GM19372 (cell line): ENCODE data around the gene HLX.

ENCODE experiments used
- ATAC-seq: cut with Tn5 transposase; IDR thresholded peaks from one replicate; pipeline ENCODE4 v1.9.1; 2021; ENCODE audit warnings: mild to moderate bottlenecking, low read depth, moderate library complexity; ENCODE audit not compliant: unreplicated experiment

Gene HLX

DNA sequence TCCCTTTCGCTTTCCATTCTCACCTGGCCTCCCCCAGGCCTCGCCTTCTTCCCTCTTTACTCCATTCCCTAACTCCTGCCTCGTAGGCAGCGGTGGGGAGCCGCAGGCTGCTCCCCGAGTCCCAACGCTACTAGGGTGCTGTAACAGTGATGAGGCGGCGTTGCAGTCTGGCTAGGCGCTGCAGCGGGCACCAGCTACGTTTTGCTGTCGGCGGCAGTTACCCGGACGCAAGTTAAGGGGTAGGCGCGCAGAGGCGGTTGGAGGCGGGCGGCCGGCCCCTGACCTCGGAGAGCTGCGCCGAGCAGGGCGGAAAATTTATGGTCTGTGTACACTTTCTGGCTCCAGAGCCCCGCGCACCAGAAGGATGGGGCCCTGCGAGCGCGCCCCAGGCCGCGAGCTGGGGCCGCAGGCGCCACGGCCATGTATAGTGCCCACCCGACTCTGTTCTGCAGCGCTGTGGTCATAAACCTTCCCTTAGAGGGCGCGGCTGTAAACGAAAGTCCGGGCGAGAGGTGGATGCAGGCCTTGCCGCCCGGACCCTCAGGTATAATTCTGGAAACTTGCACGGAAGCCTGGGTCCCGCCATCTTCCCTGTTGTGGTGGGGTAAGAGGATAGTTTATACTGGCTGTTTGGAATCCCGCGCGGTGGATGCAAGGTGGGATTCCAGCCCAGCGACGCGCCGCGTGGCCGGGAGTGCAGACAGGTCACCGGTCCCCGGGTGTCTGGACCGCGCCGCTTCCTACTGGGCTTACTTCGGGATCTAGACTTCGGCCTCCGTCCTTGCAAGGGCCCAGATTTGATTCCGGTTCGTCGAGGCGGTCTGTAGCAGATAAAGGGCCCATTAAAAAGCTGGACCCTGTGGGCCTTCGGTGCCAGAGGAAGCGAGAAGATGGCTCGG is 15.0 kb downstream of the HLX start:
- ATAC-seq = no peak

DNA sequence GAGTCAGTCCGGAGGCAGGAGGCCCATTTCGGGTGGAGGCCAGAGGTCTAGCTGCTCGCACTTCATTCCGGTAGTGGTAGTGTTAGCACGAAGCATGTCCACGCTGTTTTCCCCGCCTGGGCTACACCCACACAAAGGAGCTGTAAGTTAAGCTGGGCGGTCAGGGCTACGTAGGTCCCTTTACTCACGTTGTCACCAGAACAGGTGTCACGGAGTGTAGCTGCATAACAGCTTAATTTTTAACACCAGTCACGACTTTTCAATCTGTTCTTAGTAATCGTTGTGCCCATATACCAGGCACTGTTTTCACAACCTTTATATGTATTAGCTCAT is 15.6 kb downstream of the HLX start:
- no peak for ATAC-seq

DNA sequence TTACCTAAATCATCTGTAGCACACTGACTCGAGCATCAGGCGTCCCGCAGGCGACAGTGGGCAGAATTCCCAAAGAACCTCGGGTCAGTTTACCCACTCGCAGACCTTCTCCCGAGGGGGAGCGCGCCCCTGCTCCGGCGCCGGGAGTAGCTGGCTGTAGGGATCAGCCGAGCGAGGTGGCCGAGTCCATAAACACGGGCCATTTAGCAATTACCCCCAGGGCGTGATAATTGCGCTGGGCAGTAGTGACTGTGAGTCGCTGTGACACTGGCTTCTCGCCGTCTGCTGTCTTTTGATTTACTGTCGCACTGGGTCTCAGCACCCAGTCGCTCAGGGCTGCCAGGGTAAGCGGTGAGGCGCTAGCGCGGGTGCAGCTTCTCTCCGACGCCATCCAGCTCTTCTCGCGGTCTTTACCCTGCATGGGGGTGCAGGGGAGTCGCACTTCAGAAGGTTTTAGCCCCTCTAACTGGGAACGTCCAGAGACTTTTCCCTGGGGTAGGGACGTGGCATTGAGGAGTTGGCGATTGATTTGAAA is 16.2 kb downstream of the HLX start:
- no peak for ATAC-seq

DNA sequence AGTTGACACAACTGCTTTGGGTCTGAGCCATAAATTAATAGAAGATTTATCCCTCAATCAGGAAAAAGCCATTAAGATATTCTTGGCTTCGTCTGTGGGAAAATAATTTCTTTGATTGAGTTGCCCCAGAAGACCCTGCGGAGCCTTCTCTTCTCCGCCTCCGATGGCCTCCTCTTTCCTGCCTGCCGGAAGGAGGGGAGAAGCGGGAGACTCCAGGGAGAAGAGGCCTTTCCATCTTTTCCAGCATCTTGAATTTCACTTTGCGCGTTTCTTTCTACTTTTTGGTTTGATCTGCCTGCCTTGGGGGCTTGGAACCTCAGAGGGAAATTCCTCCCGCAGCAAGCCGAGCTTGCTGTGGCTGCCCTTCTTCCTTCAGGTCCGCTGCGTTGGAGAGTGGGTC is 16.8 kb downstream of the HLX start:
- no peak for ATAC-seq

DNA sequence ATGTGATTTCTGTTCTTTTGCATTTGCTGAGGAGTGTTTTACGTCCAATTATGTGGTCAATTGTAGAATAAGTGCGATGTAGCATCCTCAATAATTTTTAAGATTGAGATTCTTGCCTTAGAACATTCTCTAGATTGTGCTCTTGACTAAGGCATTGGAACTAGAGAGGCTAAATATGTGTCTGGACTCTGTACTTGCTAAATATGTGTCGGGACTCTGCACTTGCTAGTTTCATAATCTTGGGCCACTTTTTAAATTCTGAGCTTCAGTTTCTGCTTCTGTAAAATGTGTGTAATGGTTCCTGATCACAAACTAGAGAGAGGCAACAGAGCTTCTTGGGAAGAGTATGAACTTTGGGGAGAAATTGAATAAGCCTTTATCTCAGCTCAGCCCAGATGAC is 21.6 kb downstream of the HLX start:
- ATAC-seq = no peak

DNA sequence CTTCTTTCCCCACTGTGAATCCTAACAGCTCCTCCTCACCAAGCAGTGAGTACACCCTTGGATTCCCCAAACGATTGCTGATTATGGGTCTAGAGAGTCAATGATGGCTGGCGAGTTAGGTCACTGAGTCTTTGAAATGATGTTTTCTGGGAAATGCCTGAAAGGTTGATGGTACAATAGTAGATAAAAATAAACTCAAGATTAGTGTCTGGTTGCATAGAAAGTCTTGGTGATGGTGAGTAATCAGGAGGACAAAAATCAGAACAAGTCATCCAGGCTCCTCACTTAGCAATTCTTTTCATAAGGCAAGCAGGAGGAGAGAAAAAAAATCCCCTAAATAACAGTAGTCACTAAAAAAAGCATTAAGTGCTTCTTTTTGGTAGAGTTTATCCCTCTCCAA is 22.6 kb downstream of the HLX start:
- no peak for ATAC-seq

DNA sequence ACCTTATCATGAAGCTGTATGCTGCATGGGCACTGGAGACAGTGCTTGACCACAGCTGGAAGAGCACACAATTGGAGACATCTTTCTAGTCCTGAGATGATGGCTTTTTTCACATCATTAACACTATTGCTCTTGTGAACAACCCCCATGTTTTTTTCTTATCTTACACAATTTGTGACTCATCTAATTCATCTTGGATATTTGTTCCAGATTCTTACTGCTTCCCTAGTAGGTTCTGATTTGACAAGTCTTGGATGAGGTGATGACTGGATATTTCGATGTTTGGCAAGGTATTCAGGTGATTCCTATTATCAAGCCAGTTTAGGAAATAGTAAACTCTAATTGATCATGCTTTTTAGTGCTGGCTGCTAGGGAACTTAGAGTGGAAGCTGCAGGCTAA is 23.7 kb downstream of the HLX start:
- no peak for ATAC-seq

DNA sequence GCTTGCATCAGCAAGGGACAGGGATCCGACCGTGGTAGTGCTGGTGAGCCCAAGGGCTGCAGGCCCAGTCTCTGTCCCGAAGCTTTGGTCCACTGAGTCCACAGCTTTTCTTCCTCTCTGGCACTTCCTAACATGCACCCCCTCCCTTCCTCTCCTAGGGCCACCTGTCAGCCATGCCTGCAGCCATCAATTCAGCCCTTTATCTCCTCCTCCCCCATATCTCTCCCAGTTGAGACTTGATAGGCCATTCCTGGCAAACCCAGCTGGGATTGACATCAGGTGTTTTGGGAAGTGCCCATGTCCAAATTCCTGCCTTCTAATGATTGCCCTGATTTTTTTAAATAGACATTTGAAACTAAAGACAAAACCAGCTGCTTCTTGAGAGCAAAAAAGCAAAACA is 25.6 kb downstream of the HLX start:
- no peak for ATAC-seq

DNA sequence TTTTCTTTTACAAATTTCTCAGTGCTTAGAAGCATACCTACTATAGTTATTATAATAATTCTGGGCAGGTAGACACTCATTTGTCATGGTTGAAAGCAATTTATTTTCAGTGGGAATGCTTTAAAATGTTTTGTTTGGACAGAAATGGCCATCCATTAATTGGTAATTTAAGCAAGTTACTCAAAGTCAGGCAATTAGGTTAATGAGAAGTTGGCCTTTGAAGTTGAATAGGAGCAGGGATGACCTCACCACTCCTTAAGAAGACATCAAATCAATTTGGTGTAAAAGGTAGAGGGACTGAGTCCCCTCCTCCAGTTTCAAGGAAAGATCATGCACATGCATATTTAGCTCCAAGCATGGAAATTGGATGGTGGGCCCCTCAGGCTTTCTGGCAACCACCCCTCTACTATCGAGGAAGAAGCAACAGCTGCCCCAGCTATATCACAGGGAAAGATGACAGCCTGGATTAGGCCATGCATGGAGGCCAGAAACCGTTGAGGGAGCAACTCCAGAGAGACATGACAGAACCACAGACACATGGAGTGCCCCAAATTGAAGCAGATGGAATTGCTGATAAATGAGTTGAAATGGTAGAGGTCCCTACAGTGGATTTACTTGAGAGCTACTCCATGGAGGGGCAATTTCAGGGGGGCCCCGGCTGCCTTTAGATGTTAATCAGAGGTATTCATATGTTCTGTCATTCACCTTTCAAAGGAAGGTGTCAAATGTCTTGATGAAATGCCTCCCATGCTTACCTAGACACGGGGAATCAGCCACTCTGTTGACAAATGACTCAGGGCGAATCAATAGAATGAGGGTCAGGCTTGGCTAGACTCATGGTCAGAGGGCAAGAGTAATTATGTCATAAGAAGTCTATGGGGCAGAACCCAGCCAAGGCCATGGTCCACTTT is 26.7 kb downstream of the HLX start:
- ATAC-seq = no peak

DNA sequence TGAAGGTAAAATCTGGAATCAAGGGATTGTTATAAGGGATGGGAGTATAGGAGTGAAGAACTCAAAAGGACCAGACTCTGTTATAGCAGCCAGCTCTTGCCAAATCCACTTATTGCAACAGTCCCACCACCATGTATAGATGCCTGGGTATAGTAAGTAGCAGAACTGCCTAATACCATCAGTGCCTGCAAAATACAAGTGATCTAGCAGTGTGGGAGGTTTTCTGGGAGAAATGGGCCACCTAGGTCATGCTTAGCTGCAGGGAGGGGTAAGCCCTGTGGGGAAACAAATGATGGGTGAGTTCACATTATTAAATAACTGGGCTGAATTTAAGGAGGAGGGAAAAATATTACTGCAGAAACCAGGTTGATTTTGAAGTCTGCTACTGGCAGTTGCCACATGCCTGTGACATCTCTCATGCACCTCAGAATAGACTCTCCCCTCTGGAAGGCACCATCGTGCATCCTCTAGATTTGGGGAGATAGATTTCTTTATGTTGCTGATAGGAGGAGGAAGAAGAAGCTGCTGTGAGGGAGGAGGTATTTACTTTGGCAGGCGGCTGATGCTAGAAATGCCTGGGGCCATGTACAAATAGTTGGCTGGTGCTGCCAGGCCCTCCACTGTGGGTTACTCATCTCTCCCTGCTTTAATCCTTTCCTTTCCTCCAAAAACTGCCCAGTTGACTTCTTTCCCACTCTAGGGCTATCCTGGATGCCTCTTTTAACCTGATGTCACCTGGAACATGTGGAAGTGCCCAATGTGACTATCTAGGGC is 27.5 kb downstream of the HLX start:
- ATAC-seq = no peak

DNA sequence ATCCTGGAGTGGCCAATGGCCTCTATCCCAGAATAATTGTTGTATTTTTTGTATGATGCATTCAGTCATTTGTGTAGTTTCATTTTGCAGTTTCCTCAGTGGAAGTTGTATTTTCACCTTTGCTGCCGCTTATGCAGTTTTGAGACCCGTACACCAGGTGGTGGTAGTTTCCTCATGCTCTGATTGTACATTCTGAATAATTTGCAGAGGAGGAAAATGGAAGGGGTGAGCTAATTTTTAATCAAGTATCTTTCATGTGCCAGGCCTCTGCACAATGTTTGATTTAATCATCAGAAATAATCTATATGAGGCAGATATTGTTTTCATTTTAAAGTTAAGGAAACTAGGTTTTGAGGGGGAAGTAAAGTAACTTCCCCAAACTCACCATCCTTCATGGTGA is 29.5 kb downstream of the HLX start:
- peak; percentile 72 for ATAC-seq

DNA sequence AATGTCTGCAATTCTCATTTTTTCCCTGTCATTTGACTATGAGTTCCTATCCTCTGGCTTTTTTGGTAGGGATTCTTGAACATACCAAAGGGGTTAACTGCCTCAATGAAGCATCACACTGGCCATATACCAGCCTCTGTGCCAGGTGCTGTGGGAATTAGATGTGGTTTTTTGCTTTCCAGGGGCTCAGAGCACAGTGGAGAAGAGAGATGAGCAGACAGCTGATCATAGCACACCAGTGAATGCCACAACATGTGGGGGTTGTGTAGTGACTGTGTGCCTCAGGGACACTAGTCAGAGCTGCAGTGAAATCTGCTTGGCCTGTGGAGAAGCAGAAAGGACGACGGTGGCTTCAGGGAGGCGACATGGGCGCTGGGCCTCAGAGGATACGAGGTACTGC is 30.8 kb downstream of the HLX start:
- ATAC-seq = no peak

DNA sequence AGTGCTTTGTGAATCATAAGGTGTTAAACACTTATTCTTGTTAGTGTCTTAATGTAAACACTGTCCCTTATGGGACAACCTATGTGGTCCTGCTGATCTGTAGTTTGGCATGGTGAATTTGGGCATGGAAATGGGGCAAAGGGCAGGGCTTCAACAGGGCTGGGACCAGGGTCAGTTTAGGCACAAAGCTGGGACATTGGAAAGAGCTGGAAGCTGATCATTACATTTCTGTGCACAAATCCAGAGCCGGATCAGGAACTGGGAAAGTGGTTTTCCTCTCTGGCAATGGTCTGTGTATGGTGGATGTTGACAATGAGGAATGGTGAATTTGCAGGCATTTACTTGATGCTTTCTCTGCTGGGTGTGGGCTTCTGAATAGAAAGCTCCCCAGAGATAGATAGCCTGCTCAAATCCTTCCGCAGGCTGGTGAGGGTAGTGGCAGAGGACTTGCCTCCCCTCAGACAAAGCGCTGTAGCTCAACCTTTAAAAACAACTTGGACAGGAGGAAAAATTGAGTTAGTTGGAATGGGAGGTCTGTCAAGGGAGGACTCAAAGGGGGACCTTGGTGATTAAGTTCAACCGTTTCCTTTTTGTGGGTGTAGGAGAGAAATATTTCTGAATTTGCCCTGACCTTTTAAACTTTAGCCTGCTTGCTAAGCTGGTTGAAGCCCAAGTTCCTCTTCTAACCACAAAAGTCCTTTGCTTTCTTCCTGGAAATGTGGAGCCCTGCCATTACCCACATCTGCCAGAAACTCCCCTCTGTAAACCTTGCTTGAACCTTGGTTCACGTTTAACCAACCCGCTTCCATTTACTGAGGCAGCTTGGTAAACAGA is 35.3 kb downstream of the HLX start:
- ATAC-seq = no peak

DNA sequence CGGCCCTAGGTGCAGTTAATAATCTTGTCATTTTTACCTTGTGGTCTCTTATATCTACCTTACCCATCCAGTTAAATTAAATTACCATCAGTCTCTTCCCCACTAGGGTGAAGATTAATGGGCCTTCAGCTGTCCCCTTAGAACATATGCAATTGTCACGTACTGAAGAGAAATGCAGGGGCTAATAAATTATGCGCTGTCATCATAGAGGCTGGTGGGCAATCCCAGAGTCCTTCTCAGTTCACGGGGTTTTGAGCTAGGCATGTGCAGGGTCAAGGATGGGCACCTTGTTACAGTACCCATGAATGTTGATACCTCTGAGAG is 35.8 kb downstream of the HLX start:
- no peak for ATAC-seq

DNA sequence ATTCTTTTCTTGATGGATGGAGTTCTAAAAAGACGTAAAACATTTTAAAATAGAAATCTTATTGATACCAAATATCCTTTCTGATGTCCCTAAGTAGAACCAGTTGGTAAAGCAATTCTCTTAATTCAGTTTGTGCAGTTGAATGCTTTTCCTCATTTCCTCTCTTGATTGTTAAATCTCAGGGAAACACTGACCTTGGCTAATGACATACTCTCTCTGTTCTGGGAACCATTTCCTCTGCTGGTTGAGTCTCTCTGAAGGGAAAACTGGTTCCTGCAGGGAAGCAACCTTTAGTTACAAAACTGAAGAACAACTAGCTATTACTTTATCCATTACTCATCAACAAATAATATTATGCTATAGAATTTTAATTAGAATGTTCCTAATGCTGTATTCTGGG is 36.7 kb downstream of the HLX start:
- ATAC-seq = no peak

DNA sequence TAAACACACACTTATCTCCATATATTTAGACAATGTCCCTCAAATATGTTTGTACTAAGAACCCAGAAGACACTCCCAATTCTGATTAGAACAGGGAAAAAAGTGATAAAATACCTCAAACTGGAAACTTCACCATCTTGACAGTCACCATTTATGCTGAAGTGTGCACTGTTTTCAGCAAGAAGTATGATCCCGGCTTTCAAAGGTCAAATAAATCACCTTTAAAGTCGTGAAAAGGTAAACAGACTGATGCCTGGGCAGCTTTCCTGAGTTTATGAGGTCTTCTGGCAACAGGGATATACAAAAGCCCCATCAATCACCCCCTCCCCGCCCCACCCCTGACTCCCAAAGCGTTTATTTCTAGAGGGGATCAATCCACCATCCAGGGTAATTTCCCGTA is 37.9 kb downstream of the HLX start:
- no peak for ATAC-seq

DNA sequence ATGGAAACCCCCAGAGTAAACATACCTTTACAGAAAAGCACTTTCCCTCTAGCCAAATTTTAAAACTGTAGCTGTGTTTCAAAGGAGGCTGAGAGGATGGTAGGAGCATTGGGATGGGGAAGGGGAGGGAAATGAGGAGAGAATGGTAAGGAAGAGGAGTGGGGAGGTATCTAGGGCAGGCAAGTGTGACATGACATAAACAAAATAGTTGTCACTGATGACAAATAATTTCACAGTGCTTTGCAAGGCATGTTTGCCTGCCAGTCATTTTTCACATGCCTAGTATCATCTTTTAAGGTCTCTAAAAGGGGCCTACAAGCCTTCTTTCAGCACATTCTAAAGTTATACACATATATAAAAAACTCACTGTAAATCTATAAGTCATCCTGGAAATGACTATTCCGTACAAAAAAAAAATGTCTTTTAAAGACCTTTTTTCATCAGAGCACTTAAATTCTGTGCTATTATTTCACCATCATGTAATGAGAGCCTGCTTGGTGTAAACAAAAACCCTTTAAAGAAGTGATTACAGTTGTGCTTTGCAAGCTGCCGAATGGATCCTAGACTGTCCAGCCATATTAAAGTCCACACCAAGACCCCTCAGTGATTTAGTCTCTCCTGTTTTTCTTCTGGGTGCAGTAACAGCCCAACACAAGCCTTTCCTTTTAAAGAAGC is 38.4 kb downstream of the HLX start:
- ATAC-seq = no peak

DNA sequence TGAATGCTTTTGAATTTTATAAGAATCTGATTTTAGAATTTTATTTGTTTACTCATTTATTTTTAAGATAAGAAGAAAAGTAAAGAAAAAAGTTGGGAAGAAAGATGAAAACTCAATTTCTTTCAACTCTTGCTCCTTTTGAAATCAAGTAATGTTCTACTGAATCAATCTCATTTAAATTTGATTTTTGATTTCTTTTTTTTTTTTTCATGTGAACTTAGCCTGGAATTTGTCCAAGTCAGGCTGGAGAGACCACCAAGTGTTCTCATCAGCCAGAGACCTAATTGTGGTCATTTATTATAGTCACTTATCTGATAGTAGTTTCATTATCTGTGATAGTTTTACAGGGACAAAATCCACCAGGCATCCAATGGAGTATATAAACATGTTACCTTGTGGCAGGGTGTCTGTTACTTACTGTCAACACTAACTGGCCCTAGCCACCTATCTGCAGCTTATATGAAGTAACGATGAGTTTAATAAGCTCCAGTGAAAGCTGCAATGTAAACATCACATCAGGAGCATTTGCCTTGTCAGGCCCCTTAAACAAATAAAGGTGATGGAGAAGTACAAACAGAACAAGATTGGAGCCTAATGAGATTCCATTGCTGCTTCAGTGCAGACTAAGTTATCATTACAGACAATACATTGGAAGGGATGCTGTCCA is 39.2 kb downstream of the HLX start:
- no peak for ATAC-seq

DNA sequence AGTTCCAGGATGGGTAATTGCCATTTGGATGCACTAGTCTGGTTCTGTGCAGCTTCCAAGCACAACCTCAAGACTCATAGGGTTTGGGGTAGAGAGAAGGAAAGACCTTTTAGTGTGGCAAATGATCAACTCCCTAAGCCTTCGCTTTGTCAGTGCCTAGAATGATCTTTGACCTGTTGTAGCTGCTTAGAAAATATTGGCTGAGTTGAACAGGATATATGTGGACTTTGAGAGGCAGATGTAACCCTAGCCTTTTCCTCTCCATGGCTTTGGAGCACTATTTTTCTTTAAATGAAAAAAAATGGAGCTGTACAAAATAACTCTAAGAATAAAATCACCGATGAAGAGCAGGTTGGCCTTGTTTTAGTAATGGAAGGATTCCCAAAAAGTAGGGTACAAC is 41.7 kb downstream of the HLX start:
- no peak for ATAC-seq
